ENCODE data around the gene PFN3.
A peak's percentile ranks its signal among the peaks of the same experiment; 100 is the strongest.

Gene PFN3

DNA sequence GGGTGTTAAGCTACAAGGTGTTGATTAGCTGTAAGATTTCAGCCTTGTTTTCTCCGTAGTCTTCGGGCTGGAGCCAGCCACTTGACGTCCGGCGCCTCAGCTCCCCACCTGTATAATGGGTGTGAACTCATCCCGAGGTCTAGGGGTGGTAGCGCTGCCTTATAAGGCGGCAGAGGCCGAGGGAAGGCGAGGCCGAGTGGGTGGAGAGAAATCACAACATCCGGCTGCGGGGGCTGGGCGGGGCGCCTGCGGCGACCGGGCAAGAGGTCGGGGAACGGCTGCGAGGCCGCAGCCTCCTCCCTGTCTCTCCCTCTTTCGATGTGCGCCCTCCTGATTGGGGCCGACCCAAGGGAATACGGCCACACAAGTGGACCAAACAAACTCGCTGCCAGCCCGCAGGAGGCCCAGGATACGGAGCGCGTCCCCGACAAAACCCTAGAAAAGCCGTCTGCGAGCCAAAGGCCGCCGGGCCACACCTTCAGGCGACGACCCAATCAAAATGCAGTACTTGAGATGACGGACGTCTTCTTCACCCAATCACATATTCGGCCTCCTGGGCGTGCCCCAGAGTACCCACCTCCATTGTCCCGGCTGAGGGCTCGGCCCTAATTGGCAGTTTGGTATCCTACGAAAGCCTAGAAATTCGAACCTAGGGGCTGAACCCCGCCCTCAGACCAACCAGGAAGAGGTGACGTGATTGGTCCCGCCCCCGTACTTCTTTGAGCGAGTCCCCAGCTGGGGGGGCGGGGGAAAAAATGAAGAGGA is 25.5 kb upstream of the PFN3 start:
- Histone ChIP-seq H3K27me3 (ENCODE audit: control insufficient read depth, low read length) (no peaks in the 10 kb centered on the region), H3K4me3 (ENCODE audit: low read length) (peak overlapping the region; percentile 87), H3K36me3 (ENCODE audit: control insufficient read depth, low read length) (peaks cover 32% of the 10 kb centered on the region), H3K9me3 (ENCODE audit: control insufficient read depth, insufficient read depth, low read length) (no peaks in the 10 kb centered on the region), H3K4me2 (ENCODE audit: low read length) (peak overlapping the region; percentile 90), H3K4me1 (ENCODE audit: control insufficient read depth, low read length) (peaks cover 44% of the 10 kb centered on the region), H3K9me2 (replicated peaks; ENCODE audit: control insufficient read depth, low read length) (no peaks in the 10 kb centered on the region), H3K79me2 (ENCODE audit: control insufficient read depth, low read length) (peaks cover 40% of the 10 kb centered on the region), H4K20me1 (ENCODE audit: control insufficient read depth, insufficient read depth, low read depth, low read length) (no peaks in the 10 kb centered on the region), H3K27ac (ENCODE audit: low read depth, low read length) (peak overlapping the region; percentile 56), H3F3A (ENCODE audit: control insufficient read depth, insufficient read depth) (peaks cover 19% of the 10 kb centered on the region)
- TF ChIP-seq CTCF (IDR thresholded peaks at IDR 0.05; ENCODE audit: low read depth, low read length, poor library complexity, severe bottlenecking) (no peak), EZH2phosphoT487 (IDR thresholded peaks at IDR 0.05; ENCODE audit: borderline replicate concordance, low read length) (no peak)

GRCh38 chr5:177425196-177425800 is 24.8 kb upstream of the PFN3 start:
- Histone ChIP-seq H3F3A (ENCODE audit: control insufficient read depth, insufficient read depth) (peaks cover 12% of the 10 kb centered on the region), H3K79me2 (ENCODE audit: control insufficient read depth, low read length) (peaks cover 35% of the 10 kb centered on the region), H3K9me3 (ENCODE audit: control insufficient read depth, insufficient read depth, low read length) (no peaks in the 10 kb centered on the region), H3K27me3 (ENCODE audit: control insufficient read depth, low read length) (no peaks in the 10 kb centered on the region), H3K36me3 (ENCODE audit: control insufficient read depth, low read length) (peaks cover 25% of the 10 kb centered on the region), H4K20me1 (ENCODE audit: control insufficient read depth, insufficient read depth, low read depth, low read length) (no peaks in the 10 kb centered on the region), H3K27ac (ENCODE audit: low read depth, low read length) (peak overlapping the region; percentile 56), H3K4me2 (ENCODE audit: low read length) (peak overlapping the region; percentile 90), H3K9me2 (replicated peaks; ENCODE audit: control insufficient read depth, low read length) (no peaks in the 10 kb centered on the region), H3K4me1 (ENCODE audit: control insufficient read depth, low read length) (peaks cover 37% of the 10 kb centered on the region), H3K4me3 (ENCODE audit: low read length) (peak overlapping the region; percentile 87)
- TF ChIP-seq EZH2phosphoT487 (IDR thresholded peaks at IDR 0.05; ENCODE audit: borderline replicate concordance, low read length) = no peak
- no peak for TF ChIP-seq CTCF (IDR thresholded peaks at IDR 0.05; ENCODE audit: low read depth, low read length, poor library complexity, severe bottlenecking)

DNA sequence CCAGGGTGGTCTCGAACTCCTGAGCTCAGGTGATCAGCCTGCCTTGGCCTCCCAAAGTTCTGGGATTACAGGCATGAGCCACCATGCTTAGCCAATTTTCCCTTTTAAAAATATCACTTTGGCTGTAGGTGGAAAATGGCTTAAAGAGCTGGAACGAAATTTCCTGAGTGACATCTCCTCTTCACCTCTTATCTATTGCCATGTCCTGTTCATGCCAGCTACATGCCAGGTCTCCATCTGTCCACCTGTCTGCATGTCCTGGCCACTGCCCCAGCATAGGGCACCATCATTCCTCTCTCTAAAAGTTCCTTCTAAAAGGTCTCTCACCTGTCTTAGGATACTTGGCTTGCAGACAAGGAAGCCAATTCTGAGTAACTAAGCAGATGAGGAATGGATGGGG is 23.2 kb upstream of the PFN3 start:
- Histone ChIP-seq H3K4me2 (ENCODE audit: low read length) (no peak overlapping the region), H3K9me2 (replicated peaks; ENCODE audit: control insufficient read depth, low read length) (no peaks in the 10 kb centered on the region), H3K4me1 (ENCODE audit: control insufficient read depth, low read length) (peaks cover 20% of the 10 kb centered on the region), H3K27me3 (ENCODE audit: control insufficient read depth, low read length) (no peaks in the 10 kb centered on the region), H3K79me2 (ENCODE audit: control insufficient read depth, low read length) (peaks cover 21% of the 10 kb centered on the region), H3K36me3 (ENCODE audit: control insufficient read depth, low read length) (peaks cover 16% of the 10 kb centered on the region), H4K20me1 (ENCODE audit: control insufficient read depth, insufficient read depth, low read depth, low read length) (no peaks in the 10 kb centered on the region), H3K9me3 (ENCODE audit: control insufficient read depth, insufficient read depth, low read length) (no peaks in the 10 kb centered on the region), H3F3A (ENCODE audit: control insufficient read depth, insufficient read depth) (0 out of 2 replicates have a peak, but pooled peaks cover 3% of the 10 kb centered on the region), H3K27ac (ENCODE audit: low read depth, low read length) (no peak overlapping the region), H3K4me3 (ENCODE audit: low read length) (no peak overlapping the region)
- TF ChIP-seq CTCF (IDR thresholded peaks at IDR 0.05; ENCODE audit: low read depth, low read length, poor library complexity, severe bottlenecking) = no peak

All from DOHH2 (cell line).